GM19397 (cell line): ENCODE results near the gene P2RX1.

Experiments
- ATAC-seq: cut with Tn5 transposase; IDR thresholded peaks from one replicate; pipeline ENCODE4 v1.9.1; 2021; ENCODE audit warnings: mild to moderate bottlenecking, moderate library complexity; ENCODE audit not compliant: unreplicated experiment

P2RX1 gene

GRCh38 chr17:3907483-3908216 is 8.6 kb downstream of the P2RX1 start:
- no peak for ATAC-seq

GRCh38 chr17:3906881-3907280 is 9.4 kb downstream of the P2RX1 start:
- no peak for ATAC-seq

GRCh38 chr17:3905017-3905520 is 11.2 kb downstream of the P2RX1 start:
- peak; percentile 53 for ATAC-seq

- no peak for ATAC-seq
Observed at GRCh38 chr17:3904501-3904900, 11.8 kb downstream of the P2RX1 start.

- no peak for ATAC-seq
Observed at GRCh38 chr17:3903881-3904290, 12.4 kb downstream of the P2RX1 start.

- no peak for ATAC-seq
Observed at GRCh38 chr17:3903051-3903825, 13.0 kb downstream of the P2RX1 start.

GRCh38 chr17:3900646-3901045 is 15.6 kb downstream of the P2RX1 start:
- no peak for ATAC-seq

- ATAC-seq: no peak
Observed at GRCh38 chr17:3897731-3898130, 18.5 kb downstream of the P2RX1 start.

GRCh38 chr17:3896968-3897235 is 19.4 kb downstream of the P2RX1 start:
- no peak for ATAC-seq

GRCh38 chr17:3896108-3896967 is 19.9 kb downstream of the P2RX1 start:
- no peak for ATAC-seq

- ATAC-seq: no peak
Observed at GRCh38 chr17:3895354-3895753, 20.9 kb downstream of the P2RX1 start.

GRCh38 chr17:3894911-3895343 is 21.3 kb downstream of the P2RX1 start:
- ATAC-seq: no peak

- no peak for ATAC-seq
Observed at GRCh38 chr17:3894188-3894587, 22.1 kb downstream of the P2RX1 start.

GRCh38 chr17:3893720-3894116 is 22.5 kb downstream of the P2RX1 start:
- no peak for ATAC-seq

GRCh38 chr17:3893003-3893719 is 23.1 kb downstream of the P2RX1 start, which contains the start of gene CAMKK1:
Gene CAMKK1 (minus strand): TSS chr17:3893053. CDS start chr17:3885687, 7,366 bp downstream.
- ATAC-seq: peak; percentile 94

GRCh38 chr17:3892095-3892998 is 23.9 kb downstream of the P2RX1 start:
- ATAC-seq: peak; percentile 7

- no peak for ATAC-seq
Observed at GRCh38 chr17:3891626-3892094, 24.6 kb downstream of the P2RX1 start.

- ATAC-seq: no peak
Observed at GRCh38 chr17:3890878-3891219, 25.4 kb downstream of the P2RX1 start.

- ATAC-seq: no peak
Observed at GRCh38 chr17:3890082-3890877, 26.0 kb downstream of the P2RX1 start.
